A549 (cell line): Measurements from ENCODE around the gene USP4. TPM values are rescaled to one million over a fixed set of nuclear protein-coding genes. Genes with fewer than 3 reads are reported as not detected.
"Not testable (repeated sequence)": the region's sequence is repeated elsewhere in the genome, so short reads cannot be mapped to it uniquely, and the experiment has no call there.

Source experiments
- ATAC-seq, 2 experiments: fragments of 200-7000 bp in 1 of 2; fragments of >200 bp in 1 of 2; cut with Nextera tagmentation in 1 of 2; cut with Tn5 transposase in 1 of 2; 3 replicates each; pipeline versions ENCODE4 v1.8.0 to v1.9.1; 2018 to 2020; ENCODE audit warnings: mild to moderate bottlenecking in 1 of 2, moderate library complexity in 1 of 2
- CTCF ChIA-PET: fragments of 300-600 bp; sonication (Branson Sonifier 250); formaldehyde crosslinking; extraction: SDS; loops from one replicate; lab custom pipeline; 2021; ENCODE audit warnings: antibody characterized with exemption, inconsistent platforms; lab: Yijun Ruan, JAX
- POLR2A ChIA-PET: fragments of 350-600 bp; formaldehyde crosslinking; extraction: SDS; loops from one replicate; lab custom pipeline; 2021; ENCODE audit warnings: antibody characterized with exemption, inconsistent platforms; lab: Yijun Ruan, JAX
- DNase-seq, 2 experiments: peaks; one replicate each; pipeline versions ENCODE4 v3.0.0 to v3.0.0-alpha.2; 2011 to 2016; ENCODE audit warnings: low read depth in 1 of 2, low spot score in 1 of 2
- FAIRE-seq: peaks from 2 replicates; lab custom pipeline; 2011; peaks lifted over from hg19 to GRCh38; lab: Jason Lieb, UNC
- H3K27ac ChIP-seq, 2 experiments: fragments of >200 bp; sonication (Bioruptor Twin); formaldehyde crosslinking; 3 replicates each; pipeline ENCODE4 v1.5.1; 2016 to 2017
- H3K4me1 ChIP-seq: fragments of >200 bp; sonication (Bioruptor Twin); formaldehyde crosslinking; 3 replicates; pipeline ENCODE4 v1.6.1; 2016
- H3K4me2 ChIP-seq: fragments of >200 bp; sonication (Bioruptor Twin); formaldehyde crosslinking; 3 replicates; pipeline ENCODE4 v1.6.1; 2016
- H3K4me3 ChIP-seq: fragments of >200 bp; sonication (Bioruptor Twin); formaldehyde crosslinking; 3 replicates; pipeline ENCODE4 v1.5.1; 2016
- H3K9me3 ChIP-seq: fragments of >200 bp; sonication (Bioruptor Twin); formaldehyde crosslinking; 3 replicates; pipeline ENCODE4 v1.6.1; 2016
- MAFK ChIP-seq: fragments of 450-650 bp; IDR thresholded peaks from 2 replicates; pipeline ENCODE4 v1.6.1; 2014; ENCODE audit not compliant: partially characterized antibody
- WGBS: methylation state at CpG from one replicate; pipeline ENCODE4 v1.1.6; 2017; ENCODE audit errors: missing lambda C conversion rate; 5-methylcytosine and 5-hydroxymethylcytosine counted together
- polyA plus RNA-seq, 4 experiments: library from polyadenylated mRNA; depleted of rRNA in 3 of 4; stranded (reverse); fragments of >200 nt; fragmentation: RNase III in 1 of 4; extraction: RNeasy Plus Mini Kit Qiagen cat#74134 plus additional on column Dnase treatment in 1 of 4; gene quantifications; 2 replicates in 3 of 4; 3 replicates in 1 of 4; pipeline ENCODE4 v1.2.3, GENCODE V29; 2011 to 2017
- small RNA-seq, 6 experiments: library from RNA; depleted of rRNA; stranded (forward); fragments of <200 nt; gene quantifications; one replicate each; pipeline ENCODE3, GENCODE V24; 2012

Gene USP4
- polyA plus RNA-seq, 2 of the 4 experiments (the other 2 are of a cell fraction), result 12.9 to 23.7 TPM

DNA sequence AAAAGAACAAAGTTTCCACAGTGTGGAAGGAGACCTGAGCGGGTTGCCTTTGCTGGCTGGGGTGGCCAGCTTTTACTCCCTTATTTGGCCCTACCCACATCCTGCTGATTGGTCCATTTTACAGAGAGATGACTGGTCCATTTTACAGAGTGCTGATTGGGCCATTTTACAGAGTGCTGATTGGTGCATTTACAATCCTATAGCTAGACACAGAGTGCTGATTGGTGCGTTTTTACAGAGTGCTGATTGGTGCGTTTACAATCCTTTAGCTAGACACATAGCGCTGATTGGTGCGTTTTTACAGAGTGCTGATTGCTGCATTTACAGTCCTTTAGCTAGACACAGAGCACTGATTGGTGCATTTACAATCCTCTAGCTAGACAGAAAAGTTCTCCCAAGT is 111.0 kb downstream of the USP4 start:
- H3K4me1 ChIP-seq, CTCF ChIA-PET, FAIRE-seq, DNase-seq, H3K4me3 ChIP-seq, ATAC-seq, POLR2A ChIA-PET, H3K9me3 ChIP-seq, H3K4me2 ChIP-seq, H3K27ac ChIP-seq: not testable (repeated sequence)
- peak; percentile 66 for TF ChIP-seq MAFK
- 88% methylated on average over 5 of the region's 5 CpGs for WGBS

Small RNA genes lying within 50 kb of the gene (small RNA-seq; reads per million reads assigned to genes)
- gene AC121247.2 (0 reads per million in 6 experiments), gene MIR4271 (0 reads per million in 6 experiments), gene RF00019 (0 reads per million in 6 experiments)

Other genes starting within 250 kb of the USP4 start
- gene QRICH1, start 246.0 kb downstream of the USP4 start, polyA plus RNA-seq (2011; rRNA removed), result 53.8 and 76.2 TPM in 2 replicates
- gene QRICH1, start 246.0 kb downstream of the USP4 start, polyA plus RNA-seq (2017; fragmentation: RNase III; extraction: RNeasy Plus Mini Kit Qiagen cat#74134 plus additional on column Dnase treatment), result 40.4 to 47.9 TPM (median 43.6 TPM) in 3 replicates
- gene QARS1, start 235.3 kb downstream of the USP4 start, polyA plus RNA-seq (2011; rRNA removed), result 118 and 196 TPM in 2 replicates
- 157 to 166 TPM (median 164 TPM) in 3 replicates for gene QARS1, start 235.3 kb downstream of the USP4 start, polyA plus RNA-seq (2017; fragmentation: RNase III; extraction: RNeasy Plus Mini Kit Qiagen cat#74134 plus additional on column Dnase treatment)
- 28.8 and 30.5 TPM in 2 replicates for gene USP19, start 219.2 kb downstream of the USP4 start, polyA plus RNA-seq (2011; rRNA removed)
- gene USP19, start 219.2 kb downstream of the USP4 start, polyA plus RNA-seq (2017; fragmentation: RNase III; extraction: RNeasy Plus Mini Kit Qiagen cat#74134 plus additional on column Dnase treatment), result 20.1 to 21.6 TPM (median 21.2 TPM) in 3 replicates
- gene LAMB2, start 207.0 kb downstream of the USP4 start, polyA plus RNA-seq (2011; rRNA removed), result 146 and 238 TPM in 2 replicates
- 74.5 to 95.5 TPM (median 87.3 TPM) in 3 replicates for gene LAMB2, start 207.0 kb downstream of the USP4 start, polyA plus RNA-seq (2017; fragmentation: RNase III; extraction: RNeasy Plus Mini Kit Qiagen cat#74134 plus additional on column Dnase treatment)
- gene CCDC71, start 173.7 kb downstream of the USP4 start, polyA plus RNA-seq (2011; rRNA removed), result 13.4 and 15.9 TPM in 2 replicates
- gene CCDC71, start 173.7 kb downstream of the USP4 start, polyA plus RNA-seq (2017; fragmentation: RNase III; extraction: RNeasy Plus Mini Kit Qiagen cat#74134 plus additional on column Dnase treatment), result 8.1 to 10.0 TPM (median 9.6 TPM) in 3 replicates
- 6.7 and 7.4 TPM in 2 replicates for gene KLHDC8B, start 168.5 kb downstream of the USP4 start, polyA plus RNA-seq (2011; rRNA removed)
- gene KLHDC8B, start 168.5 kb downstream of the USP4 start, polyA plus RNA-seq (2017; fragmentation: RNase III; extraction: RNeasy Plus Mini Kit Qiagen cat#74134 plus additional on column Dnase treatment), result 7.0 to 9.9 TPM (median 8.9 TPM) in 3 replicates
- gene C3orf62, start 62.8 kb downstream of the USP4 start, polyA plus RNA-seq (2011; rRNA removed), result 1.9 and 2.0 TPM in 2 replicates
- 1.5 to 2.0 TPM (median 1.7 TPM) in 3 replicates for gene C3orf62, start 62.8 kb downstream of the USP4 start, polyA plus RNA-seq (2017; fragmentation: RNase III; extraction: RNeasy Plus Mini Kit Qiagen cat#74134 plus additional on column Dnase treatment)
- gene GPX1, start 18.3 kb upstream of the USP4 start, polyA plus RNA-seq (2011; rRNA removed), result 150 and 157 TPM in 2 replicates
- 247 to 301 TPM (median 271 TPM) in 3 replicates for gene GPX1, start 18.3 kb upstream of the USP4 start, polyA plus RNA-seq (2017; fragmentation: RNase III; extraction: RNeasy Plus Mini Kit Qiagen cat#74134 plus additional on column Dnase treatment)
- gene RHOA, start 71.9 kb upstream of the USP4 start, polyA plus RNA-seq (2011; rRNA removed), result 332 and 343 TPM in 2 replicates
- gene RHOA, start 71.9 kb upstream of the USP4 start, polyA plus RNA-seq (2017; fragmentation: RNase III; extraction: RNeasy Plus Mini Kit Qiagen cat#74134 plus additional on column Dnase treatment), result 549 to 596 TPM (median 587 TPM) in 3 replicates
- 14.8 and 19.9 TPM in 2 replicates for gene TCTA, start 72.4 kb upstream of the USP4 start, polyA plus RNA-seq (2011; rRNA removed)
- gene TCTA, start 72.4 kb upstream of the USP4 start, polyA plus RNA-seq (2017; fragmentation: RNase III; extraction: RNeasy Plus Mini Kit Qiagen cat#74134 plus additional on column Dnase treatment), result 14.6 to 17.0 TPM (median 15.6 TPM) in 3 replicates
- 1.4 and 3.4 TPM in 2 replicates for gene AMT, start 82.4 kb upstream of the USP4 start, polyA plus RNA-seq (2011; rRNA removed)
- gene AMT, start 82.4 kb upstream of the USP4 start, polyA plus RNA-seq (2017; fragmentation: RNase III; extraction: RNeasy Plus Mini Kit Qiagen cat#74134 plus additional on column Dnase treatment), result 0.49 to 0.83 TPM (median 0.70 TPM) in 3 replicates
- 9.9 and 12.8 TPM in 2 replicates for gene NICN1, start 89.3 kb upstream of the USP4 start, polyA plus RNA-seq (2011; rRNA removed)
- 10.0 to 11.2 TPM (median 10.7 TPM) in 3 replicates for gene NICN1, start 89.3 kb upstream of the USP4 start, polyA plus RNA-seq (2017; fragmentation: RNase III; extraction: RNeasy Plus Mini Kit Qiagen cat#74134 plus additional on column Dnase treatment)
- gene DAG1, start 130.2 kb upstream of the USP4 start, polyA plus RNA-seq (2011; rRNA removed), result 46.6 and 70.8 TPM in 2 replicates
- gene DAG1, start 130.2 kb upstream of the USP4 start, polyA plus RNA-seq (2017; fragmentation: RNase III; extraction: RNeasy Plus Mini Kit Qiagen cat#74134 plus additional on column Dnase treatment), result 57.1 to 59.6 TPM (median 59.4 TPM) in 3 replicates
- 0.04 and 0.05 TPM in 2 replicates for gene BSN, start 214.4 kb upstream of the USP4 start, polyA plus RNA-seq (2011; rRNA removed)
- gene BSN, start 214.4 kb upstream of the USP4 start, polyA plus RNA-seq (2017; fragmentation: RNase III; extraction: RNeasy Plus Mini Kit Qiagen cat#74134 plus additional on column Dnase treatment), result 0.03 to 0.08 TPM (median 0.08 TPM) in 3 replicates